Stimulated activated CD4-positive, alpha-beta T cell treated with anti-CD3 and anti-CD28 coated beads, Interleukin-1b, Interleukin-23, amount 100 ng/mL, for 48 hours (primary cell): ENCODE data around the gene DBH.
A peak's percentile ranks its signal among the peaks of the same experiment; 100 is the strongest.

ENCODE experiments used
- DNase-seq: peaks from one replicate; pipeline ENCODE4 v3.0.0-alpha.2; 2020

Gene DBH

GRCh38 chr9:133635533-133636531 is at the start of gene DBH:
Gene DBH (plus strand): TSS chr9:133636363. CDS start chr9:133636372, 9 bp downstream.
- no peak for DNase-seq

DNA sequence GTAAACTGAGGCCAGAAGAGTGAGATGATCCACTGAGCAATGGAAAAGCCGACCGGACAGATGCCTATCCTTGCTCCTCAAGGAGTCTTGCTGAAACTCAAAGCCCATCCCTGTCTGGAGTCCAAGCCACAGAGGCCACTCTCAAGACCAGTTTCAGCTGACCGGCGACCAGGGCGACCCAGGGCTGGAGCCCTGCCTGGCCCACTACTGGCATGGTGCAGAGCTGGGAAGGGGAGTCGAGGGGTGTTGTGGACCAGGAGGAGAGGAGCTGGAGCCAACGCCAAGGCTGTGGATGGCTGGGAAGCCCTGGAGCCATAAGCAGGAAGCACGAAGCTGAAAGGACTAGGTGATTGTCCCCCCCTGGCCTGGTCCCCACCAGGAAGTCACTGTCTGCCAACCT is 49.1 kb upstream of the DBH start:
- DNase-seq: no peak

DNA sequence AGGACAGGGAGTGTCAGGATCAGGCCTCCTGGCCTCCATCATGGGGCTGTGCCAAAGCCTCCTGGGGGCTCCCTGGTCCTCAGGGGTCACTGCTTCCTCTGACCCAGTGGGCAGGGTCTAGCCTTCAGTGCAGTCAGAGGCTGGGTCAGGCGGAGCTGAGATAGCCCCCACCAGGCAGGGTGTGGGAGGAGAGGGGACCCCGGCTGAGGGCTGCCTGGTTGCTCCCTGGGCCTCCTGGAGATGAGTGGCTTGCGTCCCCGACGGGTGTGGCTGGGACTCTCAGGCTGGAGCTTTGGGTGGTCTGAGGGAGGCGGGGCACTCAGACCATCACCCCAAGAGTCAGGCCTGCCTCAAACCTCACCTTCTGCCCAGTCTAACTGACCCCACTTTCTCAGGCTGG is 48.7 kb upstream of the DBH start:
- DNase-seq: no peak

DNA sequence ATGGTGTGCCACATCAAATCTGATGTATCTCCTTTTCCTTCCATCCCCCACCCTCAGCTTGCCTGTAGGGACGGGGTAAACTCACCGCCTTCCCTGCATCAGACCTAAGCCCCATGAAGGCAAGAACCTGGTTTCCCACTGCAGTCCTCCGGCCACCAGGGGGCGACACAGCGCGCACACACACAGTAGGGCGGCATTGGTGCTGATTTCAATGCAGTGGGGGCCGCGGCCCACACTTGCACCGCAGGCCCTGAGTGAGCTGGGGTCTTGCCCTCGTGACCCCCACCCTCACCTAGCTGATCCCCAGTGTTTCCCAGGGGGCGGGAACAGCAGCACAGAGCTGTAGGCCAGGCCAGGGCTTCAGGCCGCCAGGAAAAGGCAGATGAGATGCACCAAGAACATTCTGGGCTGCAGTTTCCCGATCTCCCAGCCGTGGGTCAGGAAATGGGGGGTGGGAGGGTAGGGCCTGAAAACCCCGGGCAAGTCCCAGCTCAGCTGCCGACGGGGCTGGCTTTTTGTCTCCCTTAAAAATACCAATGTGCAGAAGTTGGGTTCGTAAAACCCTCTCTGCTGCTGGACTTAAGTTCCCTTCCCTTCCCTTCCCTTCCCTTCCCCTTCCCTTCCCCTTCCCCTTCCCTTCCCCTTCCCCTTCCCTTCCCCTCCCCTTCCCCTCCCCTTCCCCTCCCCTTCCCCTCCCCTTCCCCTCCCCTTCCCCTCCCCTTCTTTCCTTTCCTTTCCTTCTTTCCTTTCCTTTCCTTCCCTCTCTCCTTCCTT is 46.5 kb upstream of the DBH start:
- peak; percentile 24 for DNase-seq

GRCh38 chr9:133590231-133590855 is 45.8 kb upstream of the DBH start:
- DNase-seq: no peak

GRCh38 chr9:133591116-133591910 is 44.9 kb upstream of the DBH start:
- DNase-seq: no peak

- no peak for DNase-seq
Observed at GRCh38 chr9:133591985-133592384, 44.2 kb upstream of the DBH start.

DNA sequence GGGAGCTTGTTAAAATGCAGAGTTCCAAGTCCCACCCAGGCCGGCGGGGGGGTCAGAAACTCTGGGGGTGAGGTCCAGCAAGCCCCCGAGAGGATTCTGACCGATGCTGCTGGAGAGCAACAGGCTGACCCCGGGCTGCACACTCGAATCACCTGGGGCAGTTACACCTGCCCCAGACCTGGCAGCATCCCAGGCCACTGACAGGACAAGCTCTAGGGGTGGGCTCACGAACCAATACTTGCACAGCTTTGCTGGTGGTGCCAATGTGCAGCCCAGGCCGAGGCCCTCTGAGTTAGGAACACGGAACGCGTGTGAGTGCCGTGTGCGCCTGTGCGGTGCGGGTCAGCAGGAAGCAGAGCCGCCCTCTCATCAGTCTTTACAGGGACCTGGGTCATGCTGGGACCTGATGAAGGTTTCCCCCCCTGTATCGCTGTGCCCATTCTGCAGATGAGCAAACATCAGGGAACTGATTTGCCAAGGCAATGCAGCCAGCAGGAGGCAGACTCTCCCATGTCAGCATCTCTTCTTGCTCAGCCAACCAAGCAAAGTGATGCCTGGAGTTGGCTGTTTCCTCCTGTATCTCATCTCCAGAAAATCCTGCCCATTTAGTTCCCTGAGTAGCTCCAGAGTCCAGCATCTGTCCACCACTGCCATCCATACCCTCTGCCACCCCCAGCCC is 43.3 kb upstream of the DBH start:
- no peak for DNase-seq

DNA sequence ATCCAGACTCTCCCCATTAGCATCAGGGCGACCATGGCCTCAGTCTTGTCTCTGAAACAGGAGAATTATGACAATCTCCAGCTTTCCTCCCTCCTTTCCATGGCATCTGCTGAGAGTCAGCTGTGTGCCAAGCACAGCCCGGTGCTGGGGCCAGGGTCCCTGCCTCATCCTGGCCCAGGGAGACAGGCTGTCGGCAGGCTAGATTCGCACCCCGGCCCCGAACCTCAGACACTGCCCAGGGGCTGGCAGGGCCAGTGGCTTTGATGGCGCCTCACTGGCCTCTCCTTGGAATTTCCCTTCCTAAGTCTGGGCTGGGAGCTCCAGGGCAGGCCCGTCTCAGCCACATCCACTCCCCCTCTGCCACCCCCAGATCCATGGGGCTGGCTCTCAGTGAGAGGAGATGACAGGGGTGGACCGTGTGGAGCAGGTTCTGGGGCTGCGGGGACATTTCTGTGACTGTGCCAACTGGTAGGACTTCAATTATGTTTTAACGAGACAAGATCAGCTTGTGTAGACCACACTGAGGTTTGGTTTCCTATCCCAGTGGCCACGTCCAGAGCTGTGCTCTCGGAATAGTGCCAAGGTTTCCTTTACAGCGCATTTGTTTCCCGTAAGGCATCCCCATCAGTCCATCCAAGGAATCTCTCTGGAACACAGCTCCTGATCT is 42.4 kb upstream of the DBH start:
- DNase-seq: no peak

- DNase-seq: no peak
Observed at GRCh38 chr9:133594310-133594709, 41.9 kb upstream of the DBH start.

GRCh38 chr9:133595910-133596309 is 40.3 kb upstream of the DBH start:
- DNase-seq: no peak

DNA sequence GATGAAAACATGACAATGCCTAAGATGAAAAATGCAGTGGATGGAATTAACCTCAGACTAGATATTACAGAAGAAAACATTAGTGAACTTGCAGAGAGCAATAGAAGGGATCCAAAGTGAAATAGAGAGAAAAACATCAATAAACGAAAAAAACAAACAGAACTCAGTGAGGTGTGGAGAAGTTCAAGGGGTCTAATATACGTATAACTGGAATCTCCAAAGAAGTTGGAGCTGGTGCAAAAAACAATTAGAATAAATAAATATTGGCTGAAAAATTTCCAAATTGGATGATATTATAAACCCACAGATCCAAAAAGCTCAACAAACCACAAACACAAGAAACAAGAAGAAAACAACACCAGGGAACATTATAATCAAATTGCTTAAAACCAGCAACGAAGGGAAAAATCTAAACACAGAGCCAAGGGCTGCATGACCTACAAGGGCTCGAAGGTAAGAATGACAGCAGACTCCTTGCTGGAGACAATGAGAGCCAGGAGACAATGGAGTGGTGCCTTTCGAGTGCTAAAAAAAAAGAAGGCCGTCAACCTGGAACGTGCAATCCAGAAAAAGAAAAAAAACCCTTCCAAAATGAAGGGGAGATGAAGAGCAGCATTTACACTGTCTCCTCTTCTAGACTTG is 38.7 kb upstream of the DBH start:
- no peak for DNase-seq

GRCh38 chr9:133598978-133599377 is 37.2 kb upstream of the DBH start:
- no peak for DNase-seq

DNA sequence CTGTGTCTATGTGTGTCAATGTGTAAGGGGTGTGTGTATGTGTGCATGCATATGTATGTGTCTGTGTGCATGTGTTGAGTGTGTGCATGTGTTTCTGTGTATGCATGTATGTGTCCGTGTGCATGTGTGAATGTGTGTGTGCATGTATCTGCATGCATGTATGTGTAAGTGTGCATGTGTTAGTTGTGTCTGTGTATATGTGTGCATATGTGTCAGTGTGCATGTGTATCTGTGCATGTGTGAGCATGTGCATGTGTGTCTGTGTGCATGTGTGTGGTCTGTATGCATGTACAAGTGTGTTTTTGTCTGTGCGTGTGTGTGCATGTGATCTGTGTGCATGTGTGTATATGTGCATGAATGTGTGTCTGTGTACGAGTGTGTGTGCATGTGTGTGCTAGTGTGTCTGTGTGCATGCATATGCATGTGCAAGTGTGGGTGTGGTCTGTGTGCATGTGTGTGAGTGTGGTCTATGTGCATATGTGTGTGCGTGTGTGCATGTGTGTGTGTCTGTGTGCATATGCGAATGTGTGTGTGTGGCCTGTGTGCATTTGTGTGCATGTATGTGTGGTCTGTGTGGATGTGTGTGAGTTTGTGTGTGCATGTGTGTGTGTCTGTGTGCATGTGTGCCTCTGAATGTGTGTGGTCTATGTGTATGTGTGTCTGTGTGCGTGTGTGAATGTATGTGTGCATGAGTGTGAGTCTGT is 36.5 kb upstream of the DBH start:
- no peak for DNase-seq

DNA sequence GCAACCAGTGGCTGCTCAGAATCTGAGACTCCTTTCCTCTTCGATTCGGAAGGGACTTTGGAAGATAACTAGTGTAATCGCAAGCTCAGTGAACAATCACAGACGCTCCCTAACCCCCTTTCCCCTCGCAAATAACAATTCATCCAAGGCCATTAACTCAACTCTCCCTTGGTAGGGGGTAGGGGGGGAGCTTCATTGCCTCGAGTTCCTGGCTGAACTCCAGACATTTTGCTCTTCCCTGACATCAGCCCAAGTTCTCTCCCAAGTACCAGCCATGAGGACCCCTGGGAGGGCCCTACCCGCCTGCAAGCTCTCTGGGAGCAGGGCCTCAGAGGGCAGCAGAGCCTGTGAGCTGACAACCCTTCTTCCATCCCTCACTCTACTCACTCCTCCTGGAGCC is 35.4 kb upstream of the DBH start:
- no peak for DNase-seq

- no peak for DNase-seq
Observed at GRCh38 chr9:133601746-133602145, 34.4 kb upstream of the DBH start.

- DNase-seq: no peak
Observed at GRCh38 chr9:133602277-133602676, 33.9 kb upstream of the DBH start.

- DNase-seq: no peak
Observed at GRCh38 chr9:133603135-133603927, 32.8 kb upstream of the DBH start.

GRCh38 chr9:133604214-133604613 is 31.9 kb upstream of the DBH start:
- peak; percentile 13 for DNase-seq
